Ishikawa (cell line): ENCODE data around the gene LCN10.

ENCODE experiments used
- CEBPB ChIP-seq: IDR thresholded peaks from 2 replicates; pipeline ENCODE4 v1.6.1; 2012
- TCF12 ChIP-seq: IDR thresholded peaks from 2 replicates; pipeline ENCODE4 v1.6.1; 2012; ENCODE audit warnings: low read depth
- YY1 ChIP-seq: IDR thresholded peaks from 2 replicates; pipeline ENCODE4 v1.6.1; 2012; ENCODE audit warnings: low read depth

- TF ChIP-seq YY1 (no peak), CEBPB (no peak), TCF12 (no peak)
Measured at GRCh38 chr9:136757328-136757727, 14.6 kb upstream of the LCN10 start.
